Thyroid gland (tissue), 4 donors: ENCODE results near the gene BANP.

Experiments used
- CTCF ChIP-seq, 6 experiments: fragments of 200-600 bp in 3 of 6; fragments of 450-650 bp in 3 of 6; sonication (generic) in 3 of 6; IDR thresholded peaks; one replicate each; pipeline ENCODE4 v1.5.1; 2016 to 2019; ENCODE audit warnings: antibody characterized with exemption in 6 of 6, mild to moderate bottlenecking in 2 of 6, inconsistent platforms in 1 of 6, moderate library complexity in 1 of 6
- POLR2A ChIP-seq, 2 donors: fragments of 450-650 bp; IDR thresholded peaks; one replicate each; pipeline ENCODE4 v1.6.1; 2017; ENCODE audit warnings: antibody characterized with exemption in 2 of 2, mild to moderate bottlenecking in 2 of 2, moderate library complexity in 1 of 2

GRCh38 chr16:88012360-88012759, 61.1 kb downstream of the BANP start:
- TF ChIP-seq CTCF (IDR thresholded peaks at IDR 0.05) (no peak), POLR2A (IDR thresholded peaks at IDR 0.05) (no peak)
